Thoracic aorta (tissue), 2 donors: ENCODE measurements around the gene ANO3. TPM values are rescaled to one million over a fixed set of nuclear protein-coding genes. Genes with fewer than 3 reads are reported as not detected.

Source experiments
- ATAC-seq: fragments of 150-250 bp; one replicate; pipeline ENCODE4 v1.8.0; 2017; ENCODE audit warnings: low read depth; ENCODE audit not compliant: insufficient number of reproducible peaks, low FRiP score
- DNase-seq: peaks from one replicate; pipeline ENCODE4 v3.0.0-alpha.2; 2020; ENCODE audit warnings: low spot score
- H3K27ac ChIP-seq, 2 donors: fragments of 200-600 bp; sonication (generic); 1 replicate in 1 of 2; 2 replicates in 1 of 2; pipeline ENCODE4 v1.5.1; 2016; ENCODE audit warnings: mild to moderate bottlenecking in 2 of 2, moderate library complexity in 2 of 2
- H3K27me3 ChIP-seq: fragments of 200-600 bp; sonication (generic); replicated peaks from 2 replicates; pipeline ENCODE4 v1.6.0; 2016; ENCODE audit warnings: mild to moderate bottlenecking; ENCODE audit not compliant: insufficient read depth
- H3K36me3 ChIP-seq: fragments of 200-600 bp; sonication (generic); one replicate; pipeline ENCODE4 v1.5.1; 2016
- H3K4me1 ChIP-seq, 2 donors: fragments of 200-600 bp; sonication (generic); 1 replicate in 1 of 2; 2 replicates in 1 of 2; pipeline versions ENCODE4 v1.5.1 to v1.6.0; 2016; ENCODE audit warnings: low read depth in 2 of 2, mild to moderate bottlenecking in 1 of 2; ENCODE audit not compliant: control insufficient read depth in 1 of 2
- H3K4me3 ChIP-seq: fragments of 200-600 bp; sonication (generic); 2 replicates; pipeline ENCODE4 v1.5.1; 2016; ENCODE audit warnings: mild to moderate bottlenecking
- H3K9me3 ChIP-seq: fragments of 200-600 bp; sonication (generic); 2 replicates; pipeline ENCODE4 v1.5.1; 2016
- CTCF ChIP-seq: fragments of 200-600 bp; sonication (generic); IDR thresholded peaks from one replicate; pipeline ENCODE4 v1.5.1; 2019; ENCODE audit warnings: antibody characterized with exemption
- total RNA-seq, 2 donors: library from RNA; depleted of rRNA; stranded (reverse); fragments of >200 nt; gene quantifications; one replicate each; pipeline versions ENCODE4 v1.1.0 to v1.2.3, GENCODE V29; 2016

ANO3 gene
- total RNA-seq, 2 donors from 2014 or later, result 0.71 to 13.4 TPM

GRCh38 chr11:26665946-26666345 is 334.0 kb downstream of the ANO3 start:
- H3K4me1 ChIP-seq, result no peaks in the 10 kb centered on the region
- no peaks in the 10 kb centered on the region for H3K27me3 ChIP-seq
- H3K4me3 ChIP-seq, result no peak overlapping the region
- DNase-seq (no peak), ATAC-seq (no peak)
- no peaks in the 10 kb centered on the region for H3K36me3 ChIP-seq
- TF ChIP-seq CTCF, result no peak
- no peak overlapping the region for H3K27ac ChIP-seq
- no peaks in the 10 kb centered on the region for H3K9me3 ChIP-seq

GRCh38 chr11:26675233-26675928 is 343.5 kb downstream of the ANO3 start:
- no peak overlapping the region for H3K27ac ChIP-seq
- no peak for ATAC-seq
- no peaks in the 10 kb centered on the region for H3K9me3 ChIP-seq
- no peaks in the 10 kb centered on the region for H3K4me1 ChIP-seq
- no peak overlapping the region for H3K4me3 ChIP-seq
- no peaks in the 10 kb centered on the region for H3K27me3 ChIP-seq
- DNase-seq, result no peak
- no peak for TF ChIP-seq CTCF
- no peaks in the 10 kb centered on the region for H3K36me3 ChIP-seq

- Histone ChIP-seq H3K36me3 (no peaks in the 10 kb centered on the region), H3K27me3 (no peaks in the 10 kb centered on the region), H3K4me1 (no peaks in the 10 kb centered on the region), H3K27ac (no peak overlapping the region), H3K4me3 (no peak overlapping the region), H3K9me3 (no peaks in the 10 kb centered on the region)
- TF ChIP-seq CTCF, result no peak
- DNase-seq, result no peak
- ATAC-seq, result no peak
Observed at GRCh38 chr11:26676641-26677040, 344.7 kb downstream of the ANO3 start.

GRCh38 chr11:26677566-26677965 is 345.6 kb downstream of the ANO3 start:
- ATAC-seq (no peak), DNase-seq (no peak)
- Histone ChIP-seq H3K27me3 (no peaks in the 10 kb centered on the region), H3K4me3 (no peak overlapping the region), H3K4me1 (no peaks in the 10 kb centered on the region), H3K36me3 (no peaks in the 10 kb centered on the region), H3K9me3 (no peaks in the 10 kb centered on the region), H3K27ac (no peak overlapping the region)
- TF ChIP-seq CTCF, result no peak

- ATAC-seq, result no peak
- H3K9me3 ChIP-seq, result no peaks in the 10 kb centered on the region
- no peak overlapping the region for H3K27ac ChIP-seq
- DNase-seq, result no peak
- no peak overlapping the region for H3K4me3 ChIP-seq
- H3K4me1 ChIP-seq, result no peaks in the 10 kb centered on the region
- H3K36me3 ChIP-seq, result no peaks in the 10 kb centered on the region
- no peak for TF ChIP-seq CTCF
- H3K27me3 ChIP-seq, result no peaks in the 10 kb centered on the region
Observed at GRCh38 chr11:26687351-26687750, 355.4 kb downstream of the ANO3 start.
